Measurements from ENCODE around the gene TAF4B.

- TF ChIP-seq, protein P1, sequence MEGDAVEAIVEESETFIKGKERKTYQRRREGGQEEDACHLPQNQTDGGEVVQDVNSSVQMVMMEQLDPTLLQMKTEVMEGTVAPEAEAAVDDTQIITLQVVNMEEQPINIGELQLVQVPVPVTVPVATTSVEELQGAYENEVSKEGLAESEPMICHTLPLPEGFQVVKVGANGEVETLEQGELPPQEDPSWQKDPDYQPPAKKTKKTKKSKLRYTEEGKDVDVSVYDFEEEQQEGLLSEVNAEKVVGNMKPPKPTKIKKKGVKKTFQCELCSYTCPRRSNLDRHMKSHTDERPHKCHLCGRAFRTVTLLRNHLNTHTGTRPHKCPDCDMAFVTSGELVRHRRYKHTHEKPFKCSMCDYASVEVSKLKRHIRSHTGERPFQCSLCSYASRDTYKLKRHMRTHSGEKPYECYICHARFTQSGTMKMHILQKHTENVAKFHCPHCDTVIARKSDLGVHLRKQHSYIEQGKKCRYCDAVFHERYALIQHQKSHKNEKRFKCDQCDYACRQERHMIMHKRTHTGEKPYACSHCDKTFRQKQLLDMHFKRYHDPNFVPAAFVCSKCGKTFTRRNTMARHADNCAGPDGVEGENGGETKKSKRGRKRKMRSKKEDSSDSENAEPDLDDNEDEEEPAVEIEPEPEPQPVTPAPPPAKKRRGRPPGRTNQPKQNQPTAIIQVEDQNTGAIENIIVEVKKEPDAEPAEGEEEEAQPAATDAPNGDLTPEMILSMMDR (IDR thresholded peaks at IDR 0.05; ENCODE audit: poor library complexity): no peak
- TF ChIP-seq EZH2 (IDR thresholded peaks at IDR 0.05; ENCODE audit: borderline replicate concordance) (no peak), EZH2phosphoT487 (IDR thresholded peaks at IDR 0.05; ENCODE audit: low read depth, severe bottlenecking, unreplicated experiment) (no peak)
Measured at GRCh38 chr18:26416652-26417150, 190.5 kb downstream of the TAF4B start.
